ENCODE measurements around the gene CACNA1S.

- TF ChIP-seq EP300 (IDR thresholded peaks at IDR 0.05; ENCODE audit: borderline replicate concordance) (no peak), CREB1 (IDR thresholded peaks at IDR 0.05; ENCODE audit: low read depth) (no peak), MAX (IDR thresholded peaks at IDR 0.05) (no peak), NFIC (IDR thresholded peaks at IDR 0.05) (no peak), REST (IDR thresholded peaks at IDR 0.05; ENCODE audit: low read depth) (no peak), YY1 (IDR thresholded peaks at IDR 0.05; ENCODE audit: low read depth) (no peak), RAD21 (IDR thresholded peaks at IDR 0.05; ENCODE audit: low read depth) (no peak), TCF12 (IDR thresholded peaks at IDR 0.05; ENCODE audit: low read depth) (no peak), TAF1 (IDR thresholded peaks at IDR 0.05; ENCODE audit: low read depth) (no peak), CEBPB (IDR thresholded peaks at IDR 0.05) (no peak), EGR1 (IDR thresholded peaks at IDR 0.05) (no peak), USF1 (IDR thresholded peaks at IDR 0.05) (no peak), ZBTB7A (IDR thresholded peaks at IDR 0.05; ENCODE audit: low read depth) (no peak)
Measured at GRCh38 chr1:201113451-201114244, 1.4 kb upstream of the CACNA1S start.
